ENCODE measurements around the gene MED31. TPM values are rescaled to one million over a fixed set of nuclear protein-coding genes. Genes with fewer than 3 reads are reported as not detected.

The MED31 gene
- total RNA-seq: 4.9 and 8.2 TPM in 2 replicates

GRCh38 chr17:6651354-6651918, at the start of gene MED31, which contains the start of gene C17orf100:
MED31 (minus strand) TSS chr17:6651605; CDS start chr17:6651528, 77 bp downstream.
C17orf100 (plus strand) TSS chr17:6651762; CDS start chr17:6651914, 152 bp downstream.

GRCh38 chr17:6640536-6641246, 10.7 kb downstream of the MED31 start, which contains the start of the genes KIAA0753 and TXNDC17:
KIAA0753 (minus strand) TSS chr17:6640711; CDS start chr17:6635103, 5,608 bp downstream.
TXNDC17 (plus strand) TSS chr17:6641060; CDS start chr17:6641083, 23 bp downstream.

Other genes with a start within 250 kb of the MED31 start
- gene AIPL1, start 216.5 kb downstream of the MED31 start, total RNA-seq: not detected in 2 replicates
- 0.82 and 3.3 TPM in 2 replicates for gene PIMREG, start 207.2 kb downstream of the MED31 start, total RNA-seq
- gene PITPNM3, start 95.0 kb downstream of the MED31 start, total RNA-seq: 2.6 and 4.9 TPM in 2 replicates
- 9.7 and 15.9 TPM in 2 replicates for gene KIAA0753, start 10.9 kb downstream of the MED31 start, total RNA-seq
- 82.4 and 227 TPM in 2 replicates for gene TXNDC17, start 10.5 kb downstream of the MED31 start, total RNA-seq
- 0.26 and 2.9 TPM in 2 replicates for gene C17orf100, start 157 bp upstream of the MED31 start, total RNA-seq
- gene SLC13A5, start 61.8 kb upstream of the MED31 start, total RNA-seq: under 0.01 TPM in 1 of 2 replicates, not detected in the other
- 9.8 and 14.6 TPM in 2 replicates for gene XAF1, start 104.4 kb upstream of the MED31 start, total RNA-seq
- gene FBXO39, start 124.6 kb upstream of the MED31 start, total RNA-seq: 0.94 TPM in 1 of 2 replicates, not detected in the other
- gene TEKT1, start 180.1 kb upstream of the MED31 start, total RNA-seq: not detected in 2 replicates

All from pericardium fibroblast (primary cell).